ENCODE measurements around the gene PLEKHN1. TPM values are rescaled to one million over a fixed set of nuclear protein-coding genes. Genes with fewer than 3 reads are reported as not detected.
A peak's percentile ranks its signal among the peaks of the same experiment; 100 is the strongest.
"Not testable (repeated sequence)": the region's sequence is repeated elsewhere in the genome, so short reads cannot be mapped to it uniquely, and the experiment has no call there.

The PLEKHN1 gene
- total and polyA plus RNA-seq, 7 experiments from 2014 or later = 0.18 to 3.0 (median 0.83) TPM; not detected in 1

DNA sequence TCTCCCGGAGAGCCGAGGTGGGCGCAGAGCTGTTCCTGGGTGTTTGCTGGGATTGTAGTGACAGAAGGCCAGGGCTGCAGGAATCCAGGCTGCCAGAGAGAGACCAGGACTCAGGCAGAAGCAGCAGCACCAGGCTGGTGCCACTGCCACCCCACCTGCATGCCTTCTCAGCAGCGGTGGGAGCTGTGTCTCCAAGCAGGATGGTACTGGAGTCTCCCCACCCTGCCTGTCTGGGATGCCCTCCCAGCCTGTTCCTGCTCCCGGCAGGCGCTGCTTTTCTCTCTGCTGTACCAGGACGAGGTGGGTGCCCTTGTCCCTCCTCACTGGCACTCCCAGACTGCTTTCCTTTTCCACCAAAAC, 38.1 kb downstream of the PLEKHN1 start:
- ATAC-seq = no peak
- Histone ChIP-seq H3K27me3 (ENCODE audit: control insufficient read depth in 2 of 2, insufficient read depth in 2 of 2, low read length in 2 of 2) (peaks cover 9 to 20% of the 10 kb centered on the region in 2 donors), H3K4me1 (ENCODE audit: control insufficient read depth in 2 of 2, insufficient read depth in 2 of 2, low read length in 2 of 2) (peaks cover 12 to 17% of the 10 kb centered on the region in 2 donors), H3K36me3 (ENCODE audit: control insufficient read depth in 2 of 3, insufficient read depth in 3 of 3, low read length in 3 of 3) (no peaks in the 10 kb centered on the region), H3K27ac (ENCODE audit: low read depth, low read length) (no peak overlapping the region), H3K9me3 (ENCODE audit: control insufficient read depth in 2 of 3, low read length in 3 of 3) (no peaks in the 10 kb centered on the region), H3K4me3 (ENCODE audit: low read length) (no peak overlapping the region)
- intact Hi-C loops (cut with micrococcal nuclease) = no loop called here
- ChIA-PET CTCF (no interaction called here), POLR2A (no interaction called here)
- peak overlapping the region in 2 of 10 donors; percentile 45 to 53 for H3K4me3 Mint-ChIP-seq
- H3K9me3 Mint-ChIP-seq = peaks cover 0 to 1% (median 0%) of the 10 kb centered on the region in 11 donors
- H3K27ac Mint-ChIP-seq = no peak overlapping the region
- peaks cover 0 to 4% (median 0%) of the 10 kb centered on the region in 5 donors for H3K36me3 Mint-ChIP-seq
- peaks cover 3 to 19% (median 13%) of the 10 kb centered on the region in 7 donors for H3K4me1 Mint-ChIP-seq
- H3K27me3 Mint-ChIP-seq = peaks cover 10 to 46% (median 23%) of the 10 kb centered on the region in 5 donors
- DNase-seq = no peak

GRCh38 chr1:1004780-1005697, 38.8 kb downstream of the PLEKHN1 start:
- H3K27me3 ChIP-seq (ENCODE audit: control insufficient read depth in 2 of 2, insufficient read depth in 2 of 2, low read length in 2 of 2) = peaks cover 9 to 20% of the 10 kb centered on the region in 2 donors
- H3K9me3 ChIP-seq (ENCODE audit: control insufficient read depth in 2 of 3, low read length in 3 of 3) = no peaks in the 10 kb centered on the region
- Mint-ChIP-seq H3K27ac (peak overlapping the region in 3 of 9 donors; percentile 28 to 55 (median 35)), H3K9me3 (peaks cover 0 to 1% (median 0%) of the 10 kb centered on the region in 11 donors), H3K36me3 (peaks cover 0 to 4% (median 0%) of the 10 kb centered on the region in 5 donors), H3K27me3 (peaks cover 10 to 46% (median 23%) of the 10 kb centered on the region in 5 donors), H3K4me3 (peak overlapping the region in 5 of 10 donors; percentile 3 to 56 (median 45)), H3K4me1 (peaks cover 3 to 19% (median 13%) of the 10 kb centered on the region in 7 donors)
- POLR2A ChIA-PET = no interaction called here
- CTCF ChIA-PET = no interaction called here
- ATAC-seq (no peak), DNase-seq (no peak)
- peaks cover 12 to 15% of the 10 kb centered on the region in 2 donors for H3K4me1 ChIP-seq (ENCODE audit: control insufficient read depth in 2 of 2, insufficient read depth in 2 of 2, low read length in 2 of 2)
- H3K27ac ChIP-seq (ENCODE audit: low read depth, low read length) = no peak overlapping the region
- H3K36me3 ChIP-seq (ENCODE audit: control insufficient read depth in 2 of 3, insufficient read depth in 3 of 3, low read length in 3 of 3) = no peaks in the 10 kb centered on the region
- intact Hi-C loops (cut with micrococcal nuclease) = no loop called here
- no peak overlapping the region for H3K4me3 ChIP-seq (ENCODE audit: low read length)

- H3K27ac ChIP-seq (ENCODE audit: low read depth, low read length) = no peak overlapping the region
- Mint-ChIP-seq H3K27me3 (peaks cover 10 to 42% (median 23%) of the 10 kb centered on the region in 5 donors), H3K9me3 (peaks cover 0 to 1% (median 0%) of the 10 kb centered on the region in 11 donors), H3K4me1 (peaks cover under 1 to 17% (median 12%) of the 10 kb centered on the region in 7 donors), H3K36me3 (peaks cover 0 to 4% (median 0%) of the 10 kb centered on the region in 5 donors), H3K4me3 (no peak overlapping the region), H3K27ac (no peak overlapping the region)
- DNase-seq = no peak
- H3K4me1 ChIP-seq (ENCODE audit: control insufficient read depth in 2 of 2, insufficient read depth in 2 of 2, low read length in 2 of 2) = peaks cover 9 to 11% of the 10 kb centered on the region in 2 donors
- ChIA-PET CTCF (no interaction called here), POLR2A (no interaction called here)
- H3K27me3 ChIP-seq (ENCODE audit: control insufficient read depth in 2 of 2, insufficient read depth in 2 of 2, low read length in 2 of 2) = peaks cover 8 to 18% of the 10 kb centered on the region in 2 donors
- no peaks in the 10 kb centered on the region for H3K36me3 ChIP-seq (ENCODE audit: control insufficient read depth in 2 of 3, insufficient read depth in 3 of 3, low read length in 3 of 3)
- H3K9me3 ChIP-seq (ENCODE audit: control insufficient read depth in 2 of 3, low read length in 3 of 3) = no peaks in the 10 kb centered on the region
- H3K4me3 ChIP-seq (ENCODE audit: low read length) = no peak overlapping the region
- intact Hi-C loops (cut with micrococcal nuclease) = no loop called here
- ATAC-seq = no peak
Observed at GRCh38 chr1:1005774-1006304, 39.6 kb downstream of the PLEKHN1 start.

GRCh38 chr1:1006305-1007159, 40.2 kb downstream of the PLEKHN1 start:
- Histone ChIP-seq H3K27me3 (ENCODE audit: control insufficient read depth in 2 of 2, insufficient read depth in 2 of 2, low read length in 2 of 2) (peaks cover 6 to 13% of the 10 kb centered on the region in 2 donors), H3K36me3 (ENCODE audit: control insufficient read depth in 2 of 3, insufficient read depth in 3 of 3, low read length in 3 of 3) (no peaks in the 10 kb centered on the region), H3K9me3 (ENCODE audit: control insufficient read depth in 2 of 3, low read length in 3 of 3) (no peaks in the 10 kb centered on the region), H3K27ac (ENCODE audit: low read depth, low read length) (no peak overlapping the region), H3K4me1 (ENCODE audit: control insufficient read depth in 2 of 2, insufficient read depth in 2 of 2, low read length in 2 of 2) (peaks cover 2 to 5% of the 10 kb centered on the region in 2 donors), H3K4me3 (ENCODE audit: low read length) (no peak overlapping the region)
- H3K27ac Mint-ChIP-seq = no peak overlapping the region
- no peak for ATAC-seq
- peaks cover 0 to 1% (median 0%) of the 10 kb centered on the region in 11 donors for H3K9me3 Mint-ChIP-seq
- CTCF ChIA-PET = interaction anchor here (1.4 kb wide), 1 partner anchor 13 kb away, joined by 3 read pairs; no protein-coding TSS in a partner anchor
- no peak overlapping the region for H3K4me3 Mint-ChIP-seq
- H3K27me3 Mint-ChIP-seq = peaks cover 10 to 36% (median 23%) of the 10 kb centered on the region in 5 donors
- DNase-seq = no peak
- peaks cover 0 to 14% (median 12%) of the 10 kb centered on the region in 7 donors for H3K4me1 Mint-ChIP-seq
- POLR2A ChIA-PET = interaction anchor here (0.8 kb wide), 1 partner anchor 91 kb away, joined by 5 read pairs; no protein-coding TSS in a partner anchor
- peaks cover 0 to 4% (median 0%) of the 10 kb centered on the region in 5 donors for H3K36me3 Mint-ChIP-seq
- intact Hi-C loops (cut with micrococcal nuclease) = no loop called here

DNA sequence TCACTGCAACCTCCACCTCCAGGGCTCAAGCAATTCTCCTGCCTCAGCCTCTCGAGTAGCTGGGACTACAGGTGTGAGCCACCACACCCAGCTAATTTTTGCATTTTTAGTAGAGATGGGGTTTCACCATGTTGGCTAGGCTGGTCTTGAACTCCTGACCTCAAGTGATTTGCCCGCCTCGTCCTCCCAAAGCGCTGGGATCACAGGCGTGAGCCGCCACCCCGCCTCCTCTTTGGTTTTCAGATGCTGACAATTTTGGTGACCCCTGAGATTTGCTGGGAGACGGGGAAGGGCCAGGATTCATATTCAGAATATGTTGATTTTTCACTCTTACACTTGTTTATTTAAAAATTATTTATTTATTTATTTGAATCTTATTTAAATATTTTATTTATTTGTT, 43.8 kb downstream of the PLEKHN1 start:
- H3K9me3 ChIP-seq (ENCODE audit: control insufficient read depth in 2 of 3, low read length in 3 of 3); H3K36me3 ChIP-seq (ENCODE audit: control insufficient read depth in 2 of 3, insufficient read depth in 3 of 3, low read length in 3 of 3); H3K9me3 Mint-ChIP-seq; H3K27me3 ChIP-seq (ENCODE audit: control insufficient read depth in 2 of 2, insufficient read depth in 2 of 2, low read length in 2 of 2); H3K27ac ChIP-seq (ENCODE audit: low read depth, low read length); H3K4me3 Mint-ChIP-seq; DNase-seq; POLR2A ChIA-PET; H3K27ac Mint-ChIP-seq; ATAC-seq; H3K4me3 ChIP-seq (ENCODE audit: low read length): not testable (repeated sequence)
- peaks cover 2 to 11% (median 8%) of the 10 kb centered on the region in 5 donors for H3K27me3 Mint-ChIP-seq
- H3K4me1 ChIP-seq (ENCODE audit: control insufficient read depth in 2 of 2, insufficient read depth in 2 of 2, low read length in 2 of 2) = peaks cover 13 to 18% of the 10 kb centered on the region in 2 donors
- CTCF ChIA-PET = interaction anchor here (1.0 kb wide), 1 partner anchor 8 kb away, joined by 3 read pairs; no protein-coding TSS in a partner anchor
- intact Hi-C loops (cut with micrococcal nuclease) = loop anchor here (5.0 to 10.0 kb wide), 3 partner anchors 295 to 365 kb away; partner anchors contain the start of genes ACAP3 (in 2 of the 2), PUSL1 (in 2 of the 2) and AURKAIP1 (in 1 of the 2)
- peaks cover 0 to 11% (median 0%) of the 10 kb centered on the region in 5 donors for H3K36me3 Mint-ChIP-seq
- peaks cover 17 to 29% (median 24%) of the 10 kb centered on the region in 7 donors for H3K4me1 Mint-ChIP-seq

All from naive thymus-derived CD4-positive, alpha-beta T cell (primary cell).